ENCODE data around the gene BMPER. TPM values are rescaled to one million over a fixed set of nuclear protein-coding genes. Genes with fewer than 3 reads are reported as not detected.

Gene BMPER
- total RNA-seq, 1 experiment from 2014 or later: not detected

GRCh38 chr7:34157137-34157536 is 251.8 kb downstream of the BMPER start:
- Histone ChIP-seq H3K9ac (ENCODE audit: low read length) (no peak overlapping the region), H3K9me3 (ENCODE audit: low read length) (no peaks in the 10 kb centered on the region), H3K27ac (ENCODE audit: low read length) (no peak overlapping the region), H3K4me1 (ENCODE audit: low read length) (no peaks in the 10 kb centered on the region), H3K79me2 (ENCODE audit: low read length) (no peaks in the 10 kb centered on the region), H3K4me3 (ENCODE audit: low read length) (no peak overlapping the region), H3K4me2 (ENCODE audit: low read depth, low read length, poor library complexity, severe bottlenecking) (no peak overlapping the region), H2AFZ (ENCODE audit: low read length) (no peak overlapping the region), H3K27me3 (ENCODE audit: low read length) (no peaks in the 10 kb centered on the region), H3K9me2 (replicated peaks; ENCODE audit: insufficient read depth, low read length) (no peaks in the 10 kb centered on the region), H4K20me1 (ENCODE audit: insufficient read depth, low read depth, low read length) (no peaks in the 10 kb centered on the region), H3K36me3 (ENCODE audit: insufficient read depth, low read length) (no peaks in the 10 kb centered on the region)
- DNase-seq: no peak

GRCh38 chr7:34158368-34159153 is 253.2 kb downstream of the BMPER start:
- no peaks in the 10 kb centered on the region for H3K36me3 ChIP-seq (ENCODE audit: insufficient read depth, low read length)
- no peak overlapping the region for H3K4me2 ChIP-seq (ENCODE audit: low read depth, low read length, poor library complexity, severe bottlenecking)
- no peak overlapping the region for H3K4me3 ChIP-seq (ENCODE audit: low read length)
- no peak overlapping the region for H3K27ac ChIP-seq (ENCODE audit: low read length)
- no peaks in the 10 kb centered on the region for H3K9me2 ChIP-seq (replicated peaks; ENCODE audit: insufficient read depth, low read length)
- peak; percentile 60 for DNase-seq
- no peak overlapping the region for H3K9ac ChIP-seq (ENCODE audit: low read length)
- no peaks in the 10 kb centered on the region for H3K79me2 ChIP-seq (ENCODE audit: low read length)
- H3K27me3 ChIP-seq (ENCODE audit: low read length): no peaks in the 10 kb centered on the region
- no peaks in the 10 kb centered on the region for H3K9me3 ChIP-seq (ENCODE audit: low read length)
- H3K4me1 ChIP-seq (ENCODE audit: low read length): no peaks in the 10 kb centered on the region
- no peaks in the 10 kb centered on the region for H4K20me1 ChIP-seq (ENCODE audit: insufficient read depth, low read depth, low read length)
- no peak overlapping the region for H2AFZ ChIP-seq (ENCODE audit: low read length)

- H3K9ac ChIP-seq (ENCODE audit: low read length): no peak overlapping the region
- H3K27me3 ChIP-seq (ENCODE audit: low read length): no peaks in the 10 kb centered on the region
- no peaks in the 10 kb centered on the region for H3K9me3 ChIP-seq (ENCODE audit: low read length)
- H3K4me1 ChIP-seq (ENCODE audit: low read length): no peaks in the 10 kb centered on the region
- H3K79me2 ChIP-seq (ENCODE audit: low read length): no peaks in the 10 kb centered on the region
- DNase-seq: no peak
- H3K27ac ChIP-seq (ENCODE audit: low read length): no peak overlapping the region
- no peaks in the 10 kb centered on the region for H3K9me2 ChIP-seq (replicated peaks; ENCODE audit: insufficient read depth, low read length)
- no peak overlapping the region for H2AFZ ChIP-seq (ENCODE audit: low read length)
- H3K4me2 ChIP-seq (ENCODE audit: low read depth, low read length, poor library complexity, severe bottlenecking): no peak overlapping the region
- H3K4me3 ChIP-seq (ENCODE audit: low read length): no peak overlapping the region
- no peaks in the 10 kb centered on the region for H3K36me3 ChIP-seq (ENCODE audit: insufficient read depth, low read length)
- no peaks in the 10 kb centered on the region for H4K20me1 ChIP-seq (ENCODE audit: insufficient read depth, low read depth, low read length)
These were observed 255.0 kb downstream of the BMPER start for GRCh38 chr7:34160261-34160752.

- Histone ChIP-seq H4K20me1 (ENCODE audit: insufficient read depth, low read depth, low read length) (no peaks in the 10 kb centered on the region), H3K36me3 (ENCODE audit: insufficient read depth, low read length) (no peaks in the 10 kb centered on the region), H3K4me1 (ENCODE audit: low read length) (no peaks in the 10 kb centered on the region), H3K27me3 (ENCODE audit: low read length) (no peaks in the 10 kb centered on the region), H3K4me3 (ENCODE audit: low read length) (no peak overlapping the region), H2AFZ (ENCODE audit: low read length) (no peak overlapping the region), H3K79me2 (ENCODE audit: low read length) (no peaks in the 10 kb centered on the region), H3K9me2 (replicated peaks; ENCODE audit: insufficient read depth, low read length) (no peaks in the 10 kb centered on the region), H3K9ac (ENCODE audit: low read length) (no peak overlapping the region), H3K27ac (ENCODE audit: low read length) (no peak overlapping the region), H3K9me3 (ENCODE audit: low read length) (no peaks in the 10 kb centered on the region), H3K4me2 (ENCODE audit: low read depth, low read length, poor library complexity, severe bottlenecking) (no peak overlapping the region)
- DNase-seq: no peak
These were observed 256.8 kb downstream of the BMPER start for GRCh38 chr7:34162027-34162565.

- Histone ChIP-seq H3K9ac (ENCODE audit: low read length) (no peak overlapping the region), H3K79me2 (ENCODE audit: low read length) (no peaks in the 10 kb centered on the region)
These were observed 257.3 kb downstream of the BMPER start for GRCh38 chr7:34162677-34163076.

GRCh38 chr7:34163956-34164355 is 258.6 kb downstream of the BMPER start:
- no peaks in the 10 kb centered on the region for H3K9me2 ChIP-seq (replicated peaks; ENCODE audit: insufficient read depth, low read length)
- H3K27ac ChIP-seq (ENCODE audit: low read length): no peak overlapping the region
- no peaks in the 10 kb centered on the region for H3K36me3 ChIP-seq (ENCODE audit: insufficient read depth, low read length)
- H3K9ac ChIP-seq (ENCODE audit: low read length): no peak overlapping the region
- DNase-seq: no peak
- H2AFZ ChIP-seq (ENCODE audit: low read length): no peak overlapping the region
- H3K27me3 ChIP-seq (ENCODE audit: low read length): no peaks in the 10 kb centered on the region
- H3K9me3 ChIP-seq (ENCODE audit: low read length): no peaks in the 10 kb centered on the region
- no peaks in the 10 kb centered on the region for H3K4me1 ChIP-seq (ENCODE audit: low read length)
- no peak overlapping the region for H3K4me2 ChIP-seq (ENCODE audit: low read depth, low read length, poor library complexity, severe bottlenecking)
- no peaks in the 10 kb centered on the region for H3K79me2 ChIP-seq (ENCODE audit: low read length)
- no peak overlapping the region for H3K4me3 ChIP-seq (ENCODE audit: low read length)
- H4K20me1 ChIP-seq (ENCODE audit: insufficient read depth, low read depth, low read length): no peaks in the 10 kb centered on the region

More at GRCh38 chr7:34162677-34163076, 257.3 kb downstream of the BMPER start:
- no peak overlapping the region for H3K27ac ChIP-seq (ENCODE audit: low read length)
- no peaks in the 10 kb centered on the region for H3K9me2 ChIP-seq (replicated peaks; ENCODE audit: insufficient read depth, low read length)
- no peaks in the 10 kb centered on the region for H3K4me1 ChIP-seq (ENCODE audit: low read length)
- no peak overlapping the region for H3K4me2 ChIP-seq (ENCODE audit: low read depth, low read length, poor library complexity, severe bottlenecking)
- H3K36me3 ChIP-seq (ENCODE audit: insufficient read depth, low read length): no peaks in the 10 kb centered on the region
- H3K9me3 ChIP-seq (ENCODE audit: low read length): no peaks in the 10 kb centered on the region
- no peaks in the 10 kb centered on the region for H3K27me3 ChIP-seq (ENCODE audit: low read length)
- no peaks in the 10 kb centered on the region for H4K20me1 ChIP-seq (ENCODE audit: insufficient read depth, low read depth, low read length)
- H3K4me3 ChIP-seq (ENCODE audit: low read length): no peak overlapping the region
- DNase-seq: no peak
- H2AFZ ChIP-seq (ENCODE audit: low read length): no peak overlapping the region

- Histone ChIP-seq H3K27ac (ENCODE audit: low read length) (no peak overlapping the region), H3K4me2 (ENCODE audit: low read depth, low read length, poor library complexity, severe bottlenecking) (no peak overlapping the region)
- no peak for DNase-seq
These were observed 260.1 kb downstream of the BMPER start for GRCh38 chr7:34165466-34165865.

GRCh38 chr7:34165927-34166550 is 260.7 kb downstream of the BMPER start:
- H4K20me1 ChIP-seq (ENCODE audit: insufficient read depth, low read depth, low read length): no peaks in the 10 kb centered on the region
- no peaks in the 10 kb centered on the region for H3K4me1 ChIP-seq (ENCODE audit: low read length)
- H3K4me3 ChIP-seq (ENCODE audit: low read length): no peak overlapping the region
- H3K36me3 ChIP-seq (ENCODE audit: insufficient read depth, low read length): no peaks in the 10 kb centered on the region
- H3K4me2 ChIP-seq (ENCODE audit: low read depth, low read length, poor library complexity, severe bottlenecking): no peak overlapping the region
- H3K9ac ChIP-seq (ENCODE audit: low read length): no peak overlapping the region
- H3K79me2 ChIP-seq (ENCODE audit: low read length): no peaks in the 10 kb centered on the region
- no peaks in the 10 kb centered on the region for H3K9me3 ChIP-seq (ENCODE audit: low read length)
- DNase-seq: peak; percentile 71
- no peak overlapping the region for H3K27ac ChIP-seq (ENCODE audit: low read length)
- H3K9me2 ChIP-seq (replicated peaks; ENCODE audit: insufficient read depth, low read length): no peaks in the 10 kb centered on the region
- no peak overlapping the region for H2AFZ ChIP-seq (ENCODE audit: low read length)
- no peaks in the 10 kb centered on the region for H3K27me3 ChIP-seq (ENCODE audit: low read length)

More at GRCh38 chr7:34165466-34165865, 260.1 kb downstream of the BMPER start:
- Histone ChIP-seq H3K27me3 (ENCODE audit: low read length) (no peaks in the 10 kb centered on the region), H3K9ac (ENCODE audit: low read length) (no peak overlapping the region), H2AFZ (ENCODE audit: low read length) (no peak overlapping the region), H3K36me3 (ENCODE audit: insufficient read depth, low read length) (no peaks in the 10 kb centered on the region), H3K4me1 (ENCODE audit: low read length) (no peaks in the 10 kb centered on the region), H3K9me3 (ENCODE audit: low read length) (no peaks in the 10 kb centered on the region), H3K4me3 (ENCODE audit: low read length) (no peak overlapping the region), H4K20me1 (ENCODE audit: insufficient read depth, low read depth, low read length) (no peaks in the 10 kb centered on the region), H3K9me2 (replicated peaks; ENCODE audit: insufficient read depth, low read length) (no peaks in the 10 kb centered on the region), H3K79me2 (ENCODE audit: low read length) (no peaks in the 10 kb centered on the region)
